Measurements from ENCODE around the gene TET3. TPM values are rescaled to one million over a fixed set of nuclear protein-coding genes. Genes with fewer than 3 reads are reported as not detected.

TET3 gene
- total RNA-seq, 2 experiments from 2014 or later, result 15.5 to 16.4 TPM

DNA sequence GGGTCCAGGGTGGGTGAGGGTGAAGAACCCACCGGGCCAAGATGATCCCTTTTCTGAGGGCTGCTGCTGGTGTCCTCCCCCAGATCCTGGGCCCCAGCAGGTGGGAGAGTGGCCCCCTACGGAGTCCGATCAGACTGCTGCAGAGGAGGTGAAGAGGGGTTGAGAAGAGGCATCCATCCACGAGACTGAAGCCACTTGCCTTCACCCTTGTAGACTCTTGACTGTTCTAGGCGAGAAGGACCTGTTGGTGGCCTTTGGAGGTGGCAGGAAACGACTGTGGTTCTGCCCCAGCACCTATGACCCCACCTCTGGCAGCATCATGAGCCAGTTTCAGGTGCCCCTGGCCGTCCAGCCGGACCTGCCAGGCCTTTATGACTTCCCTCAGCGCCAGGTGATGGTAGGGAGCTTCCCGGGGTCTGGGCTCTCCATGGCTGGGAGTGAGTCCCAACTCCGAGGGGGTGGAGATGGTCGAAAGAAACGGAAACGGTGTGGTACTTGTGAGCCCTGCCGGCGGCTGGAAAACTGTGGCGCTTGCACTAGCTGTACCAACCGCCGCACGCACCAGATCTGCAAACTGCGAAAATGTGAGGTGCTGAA, 1.5 kb downstream of the TET3 start:
- H3K4me3 Mint-ChIP-seq, result peak overlapping the region; percentile 87
- POLR2A ChIA-PET, result interaction anchor here (0.8 to 5.6 kb wide), 14 partner anchors 10 to 212 kb away, joined by 3 to 38 read pairs (median 6); partner anchors contain the start of genes MOB1A, MTHFD2 and STAMBP
- DNase-seq, result peak; percentile 74

DNA sequence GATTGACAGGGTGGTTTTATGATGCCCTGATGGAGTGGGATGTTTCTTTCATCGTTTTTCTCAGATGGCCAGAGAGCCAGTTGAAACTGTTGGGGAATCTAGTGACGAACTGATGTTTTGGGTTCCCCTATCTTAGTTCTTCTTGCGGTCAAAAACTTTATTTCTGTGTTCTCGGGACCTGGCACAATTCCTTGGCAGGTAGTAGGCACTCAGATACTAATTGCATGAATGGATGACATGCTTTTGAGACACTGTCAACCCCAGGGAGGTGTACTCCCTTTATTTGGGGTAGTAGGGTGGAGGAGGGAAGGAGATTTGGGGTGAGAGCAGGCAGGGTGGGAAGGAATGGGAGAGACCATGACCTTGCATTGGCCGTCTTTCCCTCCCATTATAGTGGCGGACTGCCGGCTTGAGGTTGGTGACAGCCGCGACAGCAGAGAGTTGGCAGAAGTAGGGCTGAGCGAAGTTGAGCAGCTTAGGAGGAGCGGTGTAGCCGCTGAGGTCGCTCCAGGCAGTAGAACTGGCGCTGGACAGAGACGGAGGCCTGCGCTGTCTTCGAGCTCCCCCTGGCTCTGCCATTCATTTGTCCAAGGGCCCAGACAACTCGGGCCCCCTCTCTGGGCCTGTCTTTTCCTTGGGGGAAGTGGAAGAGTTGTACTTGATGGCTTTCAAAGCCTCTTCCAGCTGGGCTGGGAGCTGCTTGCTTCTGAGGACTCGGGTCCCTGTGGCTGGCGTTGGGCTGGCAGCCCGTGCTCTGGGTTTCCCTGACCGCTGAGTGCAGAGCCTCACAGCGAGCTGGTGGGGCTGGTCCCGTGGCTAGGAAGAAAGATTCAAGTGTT, 2.6 kb downstream of the TET3 start:
- peak overlapping the region; percentile 95 for H3K27ac Mint-ChIP-seq
- ATAC-seq (peak; percentile 28), DNase-seq (peak; percentile 70)
- H3K4me3 Mint-ChIP-seq, result peak overlapping the region; percentile 87
- intact Hi-C loops (cut with micrococcal nuclease), result loop anchor here (2.0 to 5.0 kb wide), 3 partner anchors 45 to 155 kb away; no protein-coding TSS in a partner anchor
- peaks cover 60% of the 10 kb centered on the region for H3K36me3 Mint-ChIP-seq (ENCODE audit: low read depth)
- POLR2A ChIA-PET, result interaction anchor here (0.9 to 5.6 kb wide), 14 partner anchors 8 to 178 kb away, joined by 3 to 38 read pairs (median 4); partner anchors contain the start of genes BOLA3, DGUOK and STAMBP
- H3K9me3 Mint-ChIP-seq, result peaks cover 4% of the 10 kb centered on the region
- TF ChIP-seq CTCF (IDR thresholded peaks at IDR 0.05), result peak; percentile 26
- H3K27me3 Mint-ChIP-seq, result no peaks in the 10 kb centered on the region
- CTCF ChIA-PET, result interaction anchor here (0.6 to 2.9 kb wide), 27 partner anchors 9 to 163 kb away, joined by 3 to 22 read pairs (median 4); partner anchors contain the start of gene BOLA3
- H3K4me1 Mint-ChIP-seq (ENCODE audit: low read depth), result peaks cover 51% of the 10 kb centered on the region

More for the DNA sequence above, 1.5 kb downstream of the TET3 start:
- H3K27ac Mint-ChIP-seq, result peak overlapping the region; percentile 95
- H3K27me3 Mint-ChIP-seq, result no peaks in the 10 kb centered on the region
- CTCF ChIA-PET, result interaction anchor here (1.2 to 2.9 kb wide), 10 partner anchors 10 to 161 kb away, joined by 3 to 22 read pairs (median 8); partner anchors contain the start of gene BOLA3
- peaks cover 56% of the 10 kb centered on the region for H3K4me1 Mint-ChIP-seq (ENCODE audit: low read depth)
- no peak for TF ChIP-seq CTCF (IDR thresholded peaks at IDR 0.05)
- no peaks in the 10 kb centered on the region for H3K9me3 Mint-ChIP-seq
- peak; percentile 34 for ATAC-seq
- intact Hi-C loops (cut with micrococcal nuclease), result loop anchor here (2.0 to 5.0 kb wide), 3 partner anchors 46 to 154 kb away; no protein-coding TSS in a partner anchor
- H3K36me3 Mint-ChIP-seq (ENCODE audit: low read depth), result peaks cover 48% of the 10 kb centered on the region

- ChIA-PET POLR2A (interaction anchor here (0.9 to 5.6 kb wide), 14 partner anchors 8 to 178 kb away, joined by 3 to 38 read pairs (median 4); partner anchors contain the start of genes BOLA3, DGUOK and STAMBP), CTCF (interaction anchor here (0.8 to 2.9 kb wide), 26 partner anchors 8 to 190 kb away, joined by 3 to 22 read pairs (median 4); partner anchors contain the start of genes BOLA3 and MOB1A)
- intact Hi-C loops (cut with micrococcal nuclease), result loop anchor here (2.0 to 5.0 kb wide), 3 partner anchors 44 to 156 kb away; no protein-coding TSS in a partner anchor
- Mint-ChIP-seq H3K4me3 (peak overlapping the region; percentile 87), H3K27ac (peak overlapping the region; percentile 95), H3K4me1 (ENCODE audit: low read depth) (peaks cover 50% of the 10 kb centered on the region), H3K9me3 (peaks cover 4% of the 10 kb centered on the region), H3K36me3 (ENCODE audit: low read depth) (peaks cover 67% of the 10 kb centered on the region), H3K27me3 (no peaks in the 10 kb centered on the region)
- TF ChIP-seq CTCF (IDR thresholded peaks at IDR 0.05), result no peak
- DNase-seq (peak; percentile 18), ATAC-seq (no peak)
These were observed 3.4 kb downstream of the TET3 start for GRCh38 chr2:73987948-73988700.

DNA sequence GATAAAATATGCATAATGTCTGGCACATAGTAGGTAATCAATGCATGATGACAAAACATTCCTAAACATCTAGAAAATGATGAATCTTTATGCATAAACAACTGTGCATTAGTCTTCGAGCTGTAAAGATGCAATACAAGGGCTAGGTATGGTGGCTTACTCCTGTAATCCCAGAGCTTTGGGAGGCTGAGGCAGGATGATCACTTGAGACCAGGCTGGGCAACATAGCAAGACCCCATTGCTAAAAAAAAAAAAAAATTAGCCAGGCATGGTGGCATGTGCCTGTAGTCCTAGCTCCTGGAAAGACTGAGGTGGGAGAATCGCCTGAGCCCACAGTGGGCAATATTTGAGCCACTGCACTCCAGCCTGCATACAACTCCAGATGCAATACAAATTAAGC, 5.3 kb downstream of the TET3 start:
- H3K9me3 Mint-ChIP-seq, result peaks cover 4% of the 10 kb centered on the region
- TF ChIP-seq CTCF (IDR thresholded peaks at IDR 0.05), result no peak
- no peak for ATAC-seq
- H3K27ac Mint-ChIP-seq, result no peak overlapping the region
- CTCF ChIA-PET, result interaction anchor here (1.0 to 1.3 kb wide), 2 partner anchors 82 to 166 kb away, joined by 3 to 4 read pairs; no protein-coding TSS in a partner anchor
- peaks cover 79% of the 10 kb centered on the region for H3K36me3 Mint-ChIP-seq (ENCODE audit: low read depth)
- H3K27me3 Mint-ChIP-seq, result no peaks in the 10 kb centered on the region
- no peak for DNase-seq
- H3K4me3 Mint-ChIP-seq, result no peak overlapping the region
- intact Hi-C loops (cut with micrococcal nuclease), result loop anchor here (5.0 kb wide), 2 partner anchors 42 to 158 kb away; no protein-coding TSS in a partner anchor
- peaks cover 56% of the 10 kb centered on the region for H3K4me1 Mint-ChIP-seq (ENCODE audit: low read depth)
- POLR2A ChIA-PET, result interaction anchor here (0.6 to 5.6 kb wide), 3 partner anchors 12 to 57 kb away, joined by 3 to 38 read pairs (median 4); no protein-coding TSS in a partner anchor

All from activated CD8-positive, alpha-beta T cell treated with anti-CD3 and anti-CD28 coated beads for 36 hours (primary cell).